SK-MEL-5 (cell line): Measurements from ENCODE around the gene ACP6. TPM values are rescaled to one million over a fixed set of nuclear protein-coding genes. Genes with fewer than 3 reads are reported as not detected.

Experiments used
- DNase-seq: peaks from one replicate; pipeline ENCODE4 v3.0.0-alpha.2; 2016; ENCODE audit warnings: low read depth, low spot score
- in situ Hi-C: cut with HindIII; loops from 2 replicates; pipeline ENCODE4 v1.10.0; 2016; ENCODE audit warnings: low sequenced_read_pairs, high pct_unique_total_duplicates, low pct_unique_long_range_greater_than_20kb
- small RNA-seq, 2 experiments: library from RNA; depleted of rRNA; stranded (forward); fragments of <200 nt; gene quantifications; one replicate each; pipeline ENCODE3, GENCODE V24; 2014
- total RNA-seq: library from RNA; depleted of rRNA; stranded (reverse); fragments of >200 nt; shearing (Covaris generic); gene quantifications from 2 replicates; pipeline ENCODE4 v1.2.3, GENCODE V29; 2014; rRNA removed

ACP6 gene
- total RNA-seq, 1 experiment from 2014 or later, result 12.0 TPM

- no peak for DNase-seq
- in situ Hi-C loops, result no loop called here
These were observed 64.7 kb downstream of the ACP6 start for GRCh38 chr1:147605591-147605990.

- in situ Hi-C loops, result no loop called here
These were observed 66.3 kb downstream of the ACP6 start for GRCh38 chr1:147603986-147604385.

GRCh38 chr1:147600119-147601111, 69.9 kb downstream of the ACP6 start:
- peak; percentile 33 for DNase-seq
- in situ Hi-C loops, result no loop called here

More at GRCh38 chr1:147603986-147604385, 66.3 kb downstream of the ACP6 start:
- DNase-seq, result no peak

GRCh38 chr1:147599362-147600118, 70.8 kb downstream of the ACP6 start:
- peak; percentile 96 for DNase-seq
- in situ Hi-C loops, result no loop called here

- in situ Hi-C loops, result no loop called here
These were observed 71.5 kb downstream of the ACP6 start for GRCh38 chr1:147598621-147599361.

GRCh38 chr1:147597010-147597409, 73.3 kb downstream of the ACP6 start:
- DNase-seq, result no peak
- in situ Hi-C loops, result no loop called here

More at GRCh38 chr1:147598621-147599361, 71.5 kb downstream of the ACP6 start:
- no peak for DNase-seq

Small RNA genes lying within 50 kb of the gene (small RNA-seq; reads per million reads assigned to genes)
- gene RN7SL261P, result 0 to 0.05 reads per million in 2 experiments

Other genes with a start within 250 kb of the ACP6 start
- gene BCL9, start 129.0 kb downstream of the ACP6 start, total RNA-seq, result 12.4 and 18.2 TPM in 2 replicates
- not detected in 2 replicates for gene GJA5, start 90.1 kb upstream of the ACP6 start, total RNA-seq
- not detected in 2 replicates for gene GJA8, start 232.3 kb upstream of the ACP6 start, total RNA-seq